Ishikawa (cell line): ENCODE measurements around the gene ITLN1.

Source experiments
- CEBPB ChIP-seq: IDR thresholded peaks from 2 replicates; pipeline ENCODE4 v1.6.1; 2012
- CREB1 ChIP-seq: IDR thresholded peaks from 2 replicates; pipeline ENCODE4 v1.6.1; 2012; ENCODE audit warnings: low read depth
- EGR1 ChIP-seq: IDR thresholded peaks from 2 replicates; pipeline ENCODE4 v1.6.1; 2012
- EP300 ChIP-seq: IDR thresholded peaks from 2 replicates; pipeline ENCODE4 v1.6.1; 2012; ENCODE audit warnings: borderline replicate concordance
- FOXM1 ChIP-seq: IDR thresholded peaks from 2 replicates; pipeline ENCODE4 v1.6.1; 2012; ENCODE audit warnings: low read depth, borderline replicate concordance
- MAX ChIP-seq: IDR thresholded peaks from 2 replicates; pipeline ENCODE4 v1.6.1; 2012
- NFIC ChIP-seq: IDR thresholded peaks from 2 replicates; pipeline ENCODE4 v1.6.1; 2012
- RAD21 ChIP-seq: IDR thresholded peaks from 2 replicates; pipeline ENCODE4 v1.6.1; 2012; ENCODE audit warnings: low read depth
- TAF1 ChIP-seq: IDR thresholded peaks from 2 replicates; pipeline ENCODE4 v1.6.1; 2012; ENCODE audit warnings: low read depth, mild to moderate bottlenecking
- TCF12 ChIP-seq: IDR thresholded peaks from 2 replicates; pipeline ENCODE4 v1.6.1; 2012; ENCODE audit warnings: low read depth
- TEAD4 ChIP-seq: IDR thresholded peaks from 2 replicates; pipeline ENCODE4 v1.6.1; 2012
- YY1 ChIP-seq: IDR thresholded peaks from 2 replicates; pipeline ENCODE4 v1.6.1; 2012; ENCODE audit warnings: low read depth
- ZBTB7A ChIP-seq: IDR thresholded peaks from 2 replicates; pipeline ENCODE4 v1.6.1; 2012; ENCODE audit warnings: low read depth
- TF ChIP-seq, protein P1 (sequence below): IDR thresholded peaks from 2 replicates; pipeline ENCODE4 v1.6.1; 2012; ENCODE audit warnings: low read depth, mild to moderate bottlenecking
- TF ChIP-seq, protein P2 (sequence below): IDR thresholded peaks from 2 replicates; pipeline ENCODE4 v1.6.1; 2012

The ITLN1 gene

DNA sequence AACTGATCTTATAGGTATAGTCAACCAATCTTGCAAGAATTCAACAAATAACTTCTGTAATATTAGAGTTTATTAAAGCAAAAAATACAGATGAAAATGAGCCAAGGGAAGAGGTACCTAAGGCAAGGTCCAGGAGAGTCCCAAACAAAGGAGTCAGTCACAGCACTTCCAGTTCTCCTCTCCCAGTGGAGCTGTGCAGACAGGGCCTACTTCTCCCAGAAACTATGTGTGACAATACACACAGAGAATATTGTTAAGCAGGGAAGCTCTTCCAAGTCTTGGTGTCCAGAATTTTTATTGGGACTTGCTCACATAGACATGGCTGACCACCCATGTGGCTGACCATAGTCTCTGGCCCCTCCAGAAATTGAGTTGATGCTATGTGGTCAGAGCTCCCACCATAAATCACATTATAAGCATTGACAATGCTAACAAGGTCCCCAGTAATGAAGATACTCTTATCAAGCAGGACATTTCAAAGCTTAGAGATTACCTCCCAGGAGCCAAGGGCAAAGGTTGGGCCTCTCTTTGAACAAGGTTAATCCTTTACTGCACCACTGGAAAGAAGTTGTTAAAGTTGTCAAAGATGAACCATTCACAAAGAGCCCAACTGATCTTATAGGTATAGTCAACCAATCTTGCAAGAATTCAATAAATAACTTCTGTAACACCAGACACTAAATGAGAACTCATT is 18.8 kb downstream of the ITLN1 start:
- TF ChIP-seq MAX (no peak), CREB1 (no peak)

DNA sequence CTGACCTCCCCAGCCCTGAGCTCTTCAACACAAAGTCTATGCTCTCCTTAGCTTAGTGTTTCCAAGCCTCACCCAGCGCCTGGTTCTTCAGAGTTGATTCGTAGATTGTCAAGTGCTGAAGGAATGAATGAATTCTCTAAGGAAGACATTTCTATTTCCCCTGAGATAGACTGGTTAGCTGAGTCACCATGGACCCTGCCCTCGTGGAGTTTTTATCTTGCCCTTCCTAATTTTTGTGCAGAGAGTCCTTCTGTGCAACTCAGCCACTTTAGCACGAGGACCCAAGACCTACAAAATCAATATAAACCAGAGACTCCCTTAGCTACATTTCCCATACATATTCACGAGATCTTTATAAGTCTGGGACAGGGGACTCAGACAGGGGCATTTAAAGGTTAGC is 19.6 kb downstream of the ITLN1 start:
- TF ChIP-seq NFIC = no peak
- TF ChIP-seq CEBPB = no peak
- TF ChIP-seq CREB1 = no peak
- TF ChIP-seq, protein P1, sequence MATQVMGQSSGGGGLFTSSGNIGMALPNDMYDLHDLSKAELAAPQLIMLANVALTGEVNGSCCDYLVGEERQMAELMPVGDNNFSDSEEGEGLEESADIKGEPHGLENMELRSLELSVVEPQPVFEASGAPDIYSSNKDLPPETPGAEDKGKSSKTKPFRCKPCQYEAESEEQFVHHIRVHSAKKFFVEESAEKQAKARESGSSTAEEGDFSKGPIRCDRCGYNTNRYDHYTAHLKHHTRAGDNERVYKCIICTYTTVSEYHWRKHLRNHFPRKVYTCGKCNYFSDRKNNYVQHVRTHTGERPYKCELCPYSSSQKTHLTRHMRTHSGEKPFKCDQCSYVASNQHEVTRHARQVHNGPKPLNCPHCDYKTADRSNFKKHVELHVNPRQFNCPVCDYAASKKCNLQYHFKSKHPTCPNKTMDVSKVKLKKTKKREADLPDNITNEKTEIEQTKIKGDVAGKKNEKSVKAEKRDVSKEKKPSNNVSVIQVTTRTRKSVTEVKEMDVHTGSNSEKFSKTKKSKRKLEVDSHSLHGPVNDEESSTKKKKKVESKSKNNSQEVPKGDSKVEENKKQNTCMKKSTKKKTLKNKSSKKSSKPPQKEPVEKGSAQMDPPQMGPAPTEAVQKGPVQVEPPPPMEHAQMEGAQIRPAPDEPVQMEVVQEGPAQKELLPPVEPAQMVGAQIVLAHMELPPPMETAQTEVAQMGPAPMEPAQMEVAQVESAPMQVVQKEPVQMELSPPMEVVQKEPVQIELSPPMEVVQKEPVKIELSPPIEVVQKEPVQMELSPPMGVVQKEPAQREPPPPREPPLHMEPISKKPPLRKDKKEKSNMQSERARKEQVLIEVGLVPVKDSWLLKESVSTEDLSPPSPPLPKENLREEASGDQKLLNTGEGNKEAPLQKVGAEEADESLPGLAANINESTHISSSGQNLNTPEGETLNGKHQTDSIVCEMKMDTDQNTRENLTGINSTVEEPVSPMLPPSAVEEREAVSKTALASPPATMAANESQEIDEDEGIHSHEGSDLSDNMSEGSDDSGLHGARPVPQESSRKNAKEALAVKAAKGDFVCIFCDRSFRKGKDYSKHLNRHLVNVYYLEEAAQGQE = no peak
- no peak for TF ChIP-seq TEAD4
- TF ChIP-seq, protein P2, sequence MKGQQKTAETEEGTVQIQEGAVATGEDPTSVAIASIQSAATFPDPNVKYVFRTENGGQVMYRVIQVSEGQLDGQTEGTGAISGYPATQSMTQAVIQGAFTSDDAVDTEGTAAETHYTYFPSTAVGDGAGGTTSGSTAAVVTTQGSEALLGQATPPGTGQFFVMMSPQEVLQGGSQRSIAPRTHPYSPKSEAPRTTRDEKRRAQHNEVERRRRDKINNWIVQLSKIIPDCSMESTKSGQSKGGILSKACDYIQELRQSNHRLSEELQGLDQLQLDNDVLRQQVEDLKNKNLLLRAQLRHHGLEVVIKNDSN = no peak
- no peak for TF ChIP-seq MAX
- TF ChIP-seq TAF1 = no peak
- TF ChIP-seq TCF12 = no peak
- TF ChIP-seq ZBTB7A = no peak
- TF ChIP-seq EP300 = no peak
- no peak for TF ChIP-seq YY1
- no peak for TF ChIP-seq RAD21
- no peak for TF ChIP-seq FOXM1
- no peak for TF ChIP-seq EGR1

GRCh38 chr1:160864173-160864572 is 20.8 kb downstream of the ITLN1 start:
- TF ChIP-seq FOXM1 = no peak
- TF ChIP-seq, protein P1 = no peak
- TF ChIP-seq CREB1 = no peak
- TF ChIP-seq TEAD4 = no peak
- TF ChIP-seq TCF12 = no peak
- TF ChIP-seq CEBPB = no peak
- no peak for TF ChIP-seq NFIC
- no peak for TF ChIP-seq RAD21
- TF ChIP-seq, protein P2 = no peak
- no peak for TF ChIP-seq TAF1
- TF ChIP-seq MAX = no peak
- no peak for TF ChIP-seq YY1
- no peak for TF ChIP-seq EGR1

GRCh38 chr1:160863774-160864131 is 21.2 kb downstream of the ITLN1 start:
- TF ChIP-seq RAD21 (no peak), MAX (no peak), NFIC (no peak), ZBTB7A (no peak), TEAD4 (no peak)
- TF ChIP-seq, protein P1 = no peak
- TF ChIP-seq, protein P2 = no peak
